ENCODE data around the gene MEA1. TPM values are rescaled to one million over a fixed set of nuclear protein-coding genes. Genes with fewer than 3 reads are reported as not detected.

MEA1 gene
- total RNA-seq, 1 donor: 47.4 TPM

- Histone ChIP-seq H3K9me3 (ENCODE audit: low read depth, low read length) (no peaks in the 10 kb centered on the region), H3K4me2 (ENCODE audit: insufficient read depth, low read length) (no peak overlapping the region), H3K36me3 (ENCODE audit: insufficient read depth, low read length) (peaks cover 70% of the 10 kb centered on the region), H4K20me1 (ENCODE audit: insufficient read depth, low read length) (no peaks in the 10 kb centered on the region), H3K27ac (ENCODE audit: low read depth, low read length) (no peak overlapping the region), H3K79me2 (ENCODE audit: insufficient read depth, low read length) (no peaks in the 10 kb centered on the region), H3K4me1 (ENCODE audit: insufficient read depth, low read length) (no peaks in the 10 kb centered on the region), H3K4me3 (ENCODE audit: insufficient read depth, low read length) (no peak overlapping the region), H2AFZ (ENCODE audit: low read length) (no peak overlapping the region), H3K27me3 (ENCODE audit: insufficient read depth, low read length) (no peaks in the 10 kb centered on the region)
- no peak for TF ChIP-seq CTCF (IDR thresholded peaks at IDR 0.05; ENCODE audit: extremely low read depth, low read depth, low read length)
- DNase-seq (ENCODE audit: insufficient read length, low spot score, missing footprints): no peak
Observed at GRCh38 chr6:43038727-43039126, 25.0 kb upstream of the MEA1 start.

- Histone ChIP-seq H3K27me3 (ENCODE audit: insufficient read depth, low read length) (no peaks in the 10 kb centered on the region), H3K4me2 (ENCODE audit: insufficient read depth, low read length) (no peak overlapping the region), H3K27ac (ENCODE audit: low read depth, low read length) (no peak overlapping the region), H4K20me1 (ENCODE audit: insufficient read depth, low read length) (no peaks in the 10 kb centered on the region), H2AFZ (ENCODE audit: low read length) (no peak overlapping the region), H3K4me3 (ENCODE audit: insufficient read depth, low read length) (no peak overlapping the region), H3K9me3 (ENCODE audit: low read depth, low read length) (no peaks in the 10 kb centered on the region), H3K36me3 (ENCODE audit: insufficient read depth, low read length) (peaks cover 68% of the 10 kb centered on the region), H3K79me2 (ENCODE audit: insufficient read depth, low read length) (no peaks in the 10 kb centered on the region), H3K4me1 (ENCODE audit: insufficient read depth, low read length) (no peaks in the 10 kb centered on the region)
- peak; percentile 30 for DNase-seq (ENCODE audit: insufficient read length, low spot score, missing footprints)
- no peak for TF ChIP-seq CTCF (IDR thresholded peaks at IDR 0.05; ENCODE audit: extremely low read depth, low read depth, low read length)
Observed at GRCh38 chr6:43037706-43038105, 24.0 kb upstream of the MEA1 start.

GRCh38 chr6:43037197-43037596 lies 23.5 kb upstream of the MEA1 start:
- no peak overlapping the region for H3K4me2 ChIP-seq (ENCODE audit: insufficient read depth, low read length)
- no peak for TF ChIP-seq CTCF (IDR thresholded peaks at IDR 0.05; ENCODE audit: extremely low read depth, low read depth, low read length)
- peaks cover 66% of the 10 kb centered on the region for H3K36me3 ChIP-seq (ENCODE audit: insufficient read depth, low read length)
- no peaks in the 10 kb centered on the region for H3K4me1 ChIP-seq (ENCODE audit: insufficient read depth, low read length)
- no peak overlapping the region for H2AFZ ChIP-seq (ENCODE audit: low read length)
- H3K27me3 ChIP-seq (ENCODE audit: insufficient read depth, low read length): no peaks in the 10 kb centered on the region
- peak; percentile 70 for DNase-seq (ENCODE audit: insufficient read length, low spot score, missing footprints)
- H3K27ac ChIP-seq (ENCODE audit: low read depth, low read length): no peak overlapping the region
- no peaks in the 10 kb centered on the region for H3K9me3 ChIP-seq (ENCODE audit: low read depth, low read length)
- H3K4me3 ChIP-seq (ENCODE audit: insufficient read depth, low read length): no peak overlapping the region
- no peaks in the 10 kb centered on the region for H4K20me1 ChIP-seq (ENCODE audit: insufficient read depth, low read length)
- no peaks in the 10 kb centered on the region for H3K79me2 ChIP-seq (ENCODE audit: insufficient read depth, low read length)

GRCh38 chr6:43036712-43037111 lies 23.0 kb upstream of the MEA1 start:
- Histone ChIP-seq H3K36me3 (ENCODE audit: insufficient read depth, low read length) (peaks cover 71% of the 10 kb centered on the region), H3K4me1 (ENCODE audit: insufficient read depth, low read length) (no peaks in the 10 kb centered on the region), H3K27me3 (ENCODE audit: insufficient read depth, low read length) (no peaks in the 10 kb centered on the region), H3K4me2 (ENCODE audit: insufficient read depth, low read length) (no peak overlapping the region), H3K4me3 (ENCODE audit: insufficient read depth, low read length) (no peak overlapping the region), H3K79me2 (ENCODE audit: insufficient read depth, low read length) (no peaks in the 10 kb centered on the region), H3K9me3 (ENCODE audit: low read depth, low read length) (no peaks in the 10 kb centered on the region), H2AFZ (ENCODE audit: low read length) (no peak overlapping the region), H4K20me1 (ENCODE audit: insufficient read depth, low read length) (no peaks in the 10 kb centered on the region), H3K27ac (ENCODE audit: low read depth, low read length) (no peak overlapping the region)
- DNase-seq (ENCODE audit: insufficient read length, low spot score, missing footprints): no peak
- TF ChIP-seq CTCF (IDR thresholded peaks at IDR 0.05; ENCODE audit: extremely low read depth, low read depth, low read length): no peak

Data from osteoblast (primary cell).